ENCODE results near the gene EFHC1.

DNA sequence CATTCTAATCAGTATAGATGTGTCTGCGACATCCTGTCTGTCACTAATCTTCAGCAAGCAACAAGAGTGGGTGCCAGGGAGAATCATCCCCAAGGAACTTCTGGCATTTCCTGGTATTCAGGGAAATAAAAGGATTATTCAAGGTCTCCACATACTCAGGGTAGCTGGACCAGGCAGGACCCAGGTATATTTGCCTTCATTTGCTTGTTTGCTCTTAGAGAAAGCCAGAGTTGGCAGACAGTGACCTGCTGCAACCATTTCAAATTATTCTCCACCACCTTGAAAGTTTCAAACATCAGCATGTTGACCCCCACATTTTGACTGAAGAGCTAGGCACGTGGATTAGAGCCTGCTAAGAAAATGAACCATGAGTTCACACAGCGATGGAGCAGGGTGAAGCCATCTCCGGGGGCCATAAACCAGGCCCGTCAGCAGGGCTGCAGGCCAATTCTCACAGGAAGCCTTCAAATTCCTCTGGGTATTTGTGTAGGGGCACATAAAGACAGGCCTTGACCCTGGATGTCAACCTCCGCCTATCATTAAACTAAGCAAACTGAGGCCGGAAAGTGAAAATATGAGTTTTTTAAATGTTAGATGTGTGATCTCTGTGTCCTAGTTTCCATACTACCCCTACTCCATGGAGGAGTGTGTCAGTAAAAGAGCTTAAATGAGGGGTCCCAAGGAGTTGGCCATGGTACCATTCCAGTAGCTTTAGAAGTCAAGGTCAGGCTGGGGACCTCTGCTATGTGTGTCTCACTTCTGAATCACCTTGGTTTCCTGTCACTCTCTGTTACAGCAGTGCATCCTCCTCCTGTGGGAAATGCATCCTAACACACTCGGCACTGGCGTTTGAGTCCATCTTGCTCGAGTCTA is 123.8 kb downstream of the EFHC1 start:
- TF ChIP-seq ZNF425 (CRISPR knock-in tag; conservative IDR thresholded peaks at IDR 0.05) = no peak
- no peak for TF ChIP-seq SMAD4 (CRISPR knock-in tag; IDR thresholded peaks at IDR 0.05)
- TF ChIP-seq ZNF512 (CRISPR knock-in tag; IDR thresholded peaks at IDR 0.05; ENCODE audit: borderline replicate concordance) = no peak
- TF ChIP-seq ZNF232 (CRISPR knock-in tag; IDR thresholded peaks at IDR 0.05) = no peak
- no peak for TF ChIP-seq ESRRA (CRISPR knock-in tag; IDR thresholded peaks at IDR 0.05; ENCODE audit: borderline replicate concordance)
- TF ChIP-seq, protein P1, sequence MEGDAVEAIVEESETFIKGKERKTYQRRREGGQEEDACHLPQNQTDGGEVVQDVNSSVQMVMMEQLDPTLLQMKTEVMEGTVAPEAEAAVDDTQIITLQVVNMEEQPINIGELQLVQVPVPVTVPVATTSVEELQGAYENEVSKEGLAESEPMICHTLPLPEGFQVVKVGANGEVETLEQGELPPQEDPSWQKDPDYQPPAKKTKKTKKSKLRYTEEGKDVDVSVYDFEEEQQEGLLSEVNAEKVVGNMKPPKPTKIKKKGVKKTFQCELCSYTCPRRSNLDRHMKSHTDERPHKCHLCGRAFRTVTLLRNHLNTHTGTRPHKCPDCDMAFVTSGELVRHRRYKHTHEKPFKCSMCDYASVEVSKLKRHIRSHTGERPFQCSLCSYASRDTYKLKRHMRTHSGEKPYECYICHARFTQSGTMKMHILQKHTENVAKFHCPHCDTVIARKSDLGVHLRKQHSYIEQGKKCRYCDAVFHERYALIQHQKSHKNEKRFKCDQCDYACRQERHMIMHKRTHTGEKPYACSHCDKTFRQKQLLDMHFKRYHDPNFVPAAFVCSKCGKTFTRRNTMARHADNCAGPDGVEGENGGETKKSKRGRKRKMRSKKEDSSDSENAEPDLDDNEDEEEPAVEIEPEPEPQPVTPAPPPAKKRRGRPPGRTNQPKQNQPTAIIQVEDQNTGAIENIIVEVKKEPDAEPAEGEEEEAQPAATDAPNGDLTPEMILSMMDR (IDR thresholded peaks at IDR 0.05) = no peak
- no peak for TF ChIP-seq ATF3 (CRISPR knock-in tag; conservative IDR thresholded peaks at IDR 0.05)
- no peak for TF ChIP-seq ZBTB43 (CRISPR knock-in tag; IDR thresholded peaks at IDR 0.05)
- TF ChIP-seq CREB1 (CRISPR knock-in tag; IDR thresholded peaks at IDR 0.05) = no peak
- TF ChIP-seq, protein P2, sequence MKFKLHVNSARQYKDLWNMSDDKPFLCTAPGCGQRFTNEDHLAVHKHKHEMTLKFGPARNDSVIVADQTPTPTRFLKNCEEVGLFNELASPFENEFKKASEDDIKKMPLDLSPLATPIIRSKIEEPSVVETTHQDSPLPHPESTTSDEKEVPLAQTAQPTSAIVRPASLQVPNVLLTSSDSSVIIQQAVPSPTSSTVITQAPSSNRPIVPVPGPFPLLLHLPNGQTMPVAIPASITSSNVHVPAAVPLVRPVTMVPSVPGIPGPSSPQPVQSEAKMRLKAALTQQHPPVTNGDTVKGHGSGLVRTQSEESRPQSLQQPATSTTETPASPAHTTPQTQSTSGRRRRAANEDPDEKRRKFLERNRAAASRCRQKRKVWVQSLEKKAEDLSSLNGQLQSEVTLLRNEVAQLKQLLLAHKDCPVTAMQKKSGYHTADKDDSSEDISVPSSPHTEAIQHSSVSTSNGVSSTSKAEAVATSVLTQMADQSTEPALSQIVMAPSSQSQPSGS (CRISPR knock-in tag; IDR thresholded peaks at IDR 0.05; ENCODE audit: borderline replicate concordance, low read depth) = no peak

Data from WTC11 (cell line).